SJSA1 (cell line): ENCODE data around the gene DLST. TPM values are rescaled to one million over a fixed set of nuclear protein-coding genes. Genes with fewer than 3 reads are reported as not detected.

Experiments used
- DNase-seq, 2 experiments: peaks; one replicate each; pipeline ENCODE4 v3.0.0-alpha.2; 2015 to 2020; ENCODE audit warnings: low spot score in 2 of 2, low read depth in 1 of 2
- H3K27ac ChIP-seq: fragments of 250-450 bp; sonication (Bioruptor Pico); 2 replicates; pipeline ENCODE4 v1.5.1; 2020; ENCODE audit warnings: mild to moderate bottlenecking, moderate library complexity
- H3K27me3 ChIP-seq: fragments of 250-450 bp; sonication (Bioruptor Pico); replicated peaks from 2 replicates; pipeline ENCODE4 v1.5.1; 2020; ENCODE audit warnings: mild to moderate bottlenecking, moderate library complexity
- H3K36me3 ChIP-seq: fragments of 250-450 bp; sonication (Bioruptor Pico); 2 replicates; pipeline ENCODE4 v1.5.1; 2020; ENCODE audit warnings: mild to moderate bottlenecking
- H3K4me1 ChIP-seq: fragments of 250-450 bp; sonication (Bioruptor Pico); replicated peaks from 2 replicates; pipeline ENCODE4 v1.6.1; 2021; ENCODE audit warnings: mild to moderate bottlenecking
- H3K4me3 ChIP-seq: fragments of 250-450 bp; sonication (Bioruptor Pico); 2 replicates; pipeline ENCODE4 v1.5.1; 2020; ENCODE audit warnings: mild to moderate bottlenecking
- H3K9me3 ChIP-seq: fragments of 250-450 bp; sonication (Bioruptor Pico); replicated peaks from 2 replicates; pipeline ENCODE4 v1.5.1; 2020; ENCODE audit warnings: mild to moderate bottlenecking
- total RNA-seq: library from RNA; depleted of rRNA; stranded (reverse); fragments of >200 nt; shearing (Covaris generic); gene quantifications from 2 replicates; pipeline ENCODE4 v1.2.3, GENCODE V29; 2014

The DLST gene
- total RNA-seq, 1 experiment from 2014 or later, result 34.9 TPM

GRCh38 chr14:74893614-74894091 lies 11.9 kb downstream of the DLST start:
- Histone ChIP-seq H3K9me3 (no peaks in the 10 kb centered on the region), H3K36me3 (peaks cover 93% of the 10 kb centered on the region), H3K27ac (no peak overlapping the region), H3K4me3 (no peak overlapping the region), H3K4me1 (no peaks in the 10 kb centered on the region), H3K27me3 (no peaks in the 10 kb centered on the region)
- no peak for DNase-seq

GRCh38 chr14:74896400-74896799 lies 14.7 kb downstream of the DLST start:
- H3K36me3 ChIP-seq, result peaks cover 98% of the 10 kb centered on the region

GRCh38 chr14:74897642-74898041 lies 15.9 kb downstream of the DLST start:
- H3K4me1 ChIP-seq, result no peaks in the 10 kb centered on the region
- no peak overlapping the region for H3K4me3 ChIP-seq
- no peak for DNase-seq
- H3K27ac ChIP-seq, result no peak overlapping the region
- H3K36me3 ChIP-seq, result peaks cover 95% of the 10 kb centered on the region
- no peaks in the 10 kb centered on the region for H3K9me3 ChIP-seq
- no peaks in the 10 kb centered on the region for H3K27me3 ChIP-seq

More at GRCh38 chr14:74896400-74896799, 14.7 kb downstream of the DLST start:
- H3K27ac ChIP-seq, result no peak overlapping the region
- no peaks in the 10 kb centered on the region for H3K27me3 ChIP-seq
- H3K4me1 ChIP-seq, result no peaks in the 10 kb centered on the region
- no peak for DNase-seq
- no peak overlapping the region for H3K4me3 ChIP-seq
- no peaks in the 10 kb centered on the region for H3K9me3 ChIP-seq

GRCh38 chr14:74898083-74898482 lies 16.4 kb downstream of the DLST start:
- Histone ChIP-seq H3K4me3 (no peak overlapping the region), H3K27ac (no peak overlapping the region), H3K27me3 (no peaks in the 10 kb centered on the region), H3K36me3 (peaks cover 91% of the 10 kb centered on the region), H3K4me1 (no peaks in the 10 kb centered on the region), H3K9me3 (no peaks in the 10 kb centered on the region)
- DNase-seq, result no peak

- Histone ChIP-seq H3K27me3 (no peaks in the 10 kb centered on the region), H3K4me3 (no peak overlapping the region), H3K36me3 (peaks cover 86% of the 10 kb centered on the region), H3K9me3 (no peaks in the 10 kb centered on the region), H3K27ac (no peak overlapping the region), H3K4me1 (no peaks in the 10 kb centered on the region)
- DNase-seq, result no peak
These were observed 17.0 kb downstream of the DLST start for GRCh38 chr14:74898694-74899093.

- H3K9me3 ChIP-seq, result no peaks in the 10 kb centered on the region
- no peaks in the 10 kb centered on the region for H3K4me1 ChIP-seq
- H3K27me3 ChIP-seq, result no peaks in the 10 kb centered on the region
- no peak for DNase-seq
- no peak overlapping the region for H3K27ac ChIP-seq
- H3K36me3 ChIP-seq, result peaks cover 60% of the 10 kb centered on the region
- H3K4me3 ChIP-seq, result no peak overlapping the region
These were observed 21.4 kb downstream of the DLST start for GRCh38 chr14:74902941-74903705.

GRCh38 chr14:74904635-74905503 lies 23.2 kb downstream of the DLST start:
- no peaks in the 10 kb centered on the region for H3K9me3 ChIP-seq
- no peak for DNase-seq
- peaks cover 42% of the 10 kb centered on the region for H3K36me3 ChIP-seq
- no peaks in the 10 kb centered on the region for H3K4me1 ChIP-seq
- H3K27ac ChIP-seq, result no peak overlapping the region
- no peaks in the 10 kb centered on the region for H3K27me3 ChIP-seq
- H3K4me3 ChIP-seq, result no peak overlapping the region

- H3K27ac ChIP-seq, result no peak overlapping the region
- peaks cover 34% of the 10 kb centered on the region for H3K36me3 ChIP-seq
- H3K4me3 ChIP-seq, result no peak overlapping the region
- H3K27me3 ChIP-seq, result no peaks in the 10 kb centered on the region
- H3K9me3 ChIP-seq, result no peaks in the 10 kb centered on the region
- DNase-seq, result peak; percentile 48 to 72
- H3K4me1 ChIP-seq, result no peaks in the 10 kb centered on the region
These were observed 24.0 kb downstream of the DLST start for GRCh38 chr14:74905595-74906142.

- Histone ChIP-seq H3K9me3 (no peaks in the 10 kb centered on the region), H3K4me3 (no peak overlapping the region), H3K36me3 (peaks cover 21% of the 10 kb centered on the region), H3K4me1 (no peaks in the 10 kb centered on the region), H3K27ac (no peak overlapping the region), H3K27me3 (no peaks in the 10 kb centered on the region)
- DNase-seq, result no peak
These were observed 25.3 kb downstream of the DLST start for GRCh38 chr14:74906925-74907521.

- H3K4me1 ChIP-seq, result no peaks in the 10 kb centered on the region
- no peaks in the 10 kb centered on the region for H3K9me3 ChIP-seq
- H3K27ac ChIP-seq, result no peak overlapping the region
- H3K36me3 ChIP-seq, result peaks cover 19% of the 10 kb centered on the region
- H3K4me3 ChIP-seq, result no peak overlapping the region
- DNase-seq, result no peak
- no peaks in the 10 kb centered on the region for H3K27me3 ChIP-seq
These were observed 26.0 kb downstream of the DLST start for GRCh38 chr14:74907744-74908143.

GRCh38 chr14:74908861-74909341 lies 27.2 kb downstream of the DLST start:
- no peak overlapping the region for H3K27ac ChIP-seq
- no peaks in the 10 kb centered on the region for H3K4me1 ChIP-seq
- peaks cover 15% of the 10 kb centered on the region for H3K36me3 ChIP-seq
- H3K27me3 ChIP-seq, result no peaks in the 10 kb centered on the region
- no peak for DNase-seq
- no peak overlapping the region for H3K4me3 ChIP-seq
- H3K9me3 ChIP-seq, result no peaks in the 10 kb centered on the region

- Histone ChIP-seq H3K4me3 (no peak overlapping the region), H3K27ac (no peak overlapping the region), H3K36me3 (peaks cover 11% of the 10 kb centered on the region), H3K4me1 (no peaks in the 10 kb centered on the region; the same call in 1 of the 2 replicates), H3K27me3 (no peaks in the 10 kb centered on the region), H3K9me3 (no peaks in the 10 kb centered on the region)
- DNase-seq, result no peak
These were observed 27.8 kb downstream of the DLST start for GRCh38 chr14:74909501-74909900.

GRCh38 chr14:74909911-74910310 lies 28.2 kb downstream of the DLST start:
- no peaks in the 10 kb centered on the region for H3K9me3 ChIP-seq
- no peak overlapping the region for H3K4me3 ChIP-seq
- no peaks in the 10 kb centered on the region for H3K27me3 ChIP-seq
- peaks cover 11% of the 10 kb centered on the region for H3K36me3 ChIP-seq
- no peak for DNase-seq
- no peaks in the 10 kb centered on the region; the same call in 1 of the 2 replicates for H3K4me1 ChIP-seq
- no peak overlapping the region for H3K27ac ChIP-seq
